ENCODE measurements around the gene DNM1L. TPM values are rescaled to one million over a fixed set of nuclear protein-coding genes. Genes with fewer than 3 reads are reported as not detected.
A peak's percentile ranks its signal among the peaks of the same experiment; 100 is the strongest.

Gene DNM1L
- total RNA-seq, 1 experiment from 2014 or later: 102 TPM

DNA sequence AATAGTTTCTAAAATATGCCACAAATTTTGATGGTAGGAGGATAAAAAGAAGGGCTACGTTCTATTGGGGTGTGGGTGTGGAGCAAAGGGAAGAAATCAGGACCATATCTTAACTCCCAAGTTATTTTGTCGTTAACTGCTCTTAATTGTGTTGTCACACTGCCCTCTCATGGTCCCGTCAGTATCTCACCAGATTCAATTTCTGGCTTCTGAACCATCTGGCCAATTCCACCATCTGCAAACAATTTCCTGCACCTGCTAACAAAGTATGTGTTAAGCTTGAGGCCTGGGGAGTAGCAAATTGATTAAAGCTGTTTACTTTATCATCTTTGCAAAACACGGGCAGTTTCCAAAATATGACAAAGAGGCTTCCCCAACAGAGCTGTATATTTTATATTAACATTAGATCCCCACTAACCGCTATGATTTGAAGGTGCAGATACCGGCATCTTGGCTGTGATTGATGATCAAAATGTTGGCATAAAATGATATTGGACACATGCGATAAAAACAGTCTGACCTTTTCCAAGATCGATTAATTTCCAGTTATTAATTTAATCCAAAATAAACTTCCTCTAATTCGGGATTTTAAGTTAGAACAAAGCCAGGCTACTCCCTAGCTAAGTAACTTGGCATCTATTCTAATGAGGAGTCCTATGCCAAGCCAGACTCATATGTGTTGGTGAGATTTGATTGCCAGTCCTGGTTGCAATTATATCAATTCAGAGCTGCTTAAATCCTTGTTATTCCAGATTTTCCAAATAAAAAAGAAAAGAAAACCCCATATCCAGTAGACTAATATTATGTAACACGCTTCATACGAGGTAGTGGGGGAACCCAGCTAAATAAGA lies 6.9 kb upstream of the DNM1L start:
- POLR2A ChIA-PET (ENCODE audit: low non-redundant PET): interaction anchor here (0.5 kb wide), 1 partner anchor 22 kb away, joined by 3 read pairs; no protein-coding TSS in a partner anchor
- H3K4me1 ChIP-seq (ENCODE audit: insufficient read depth, low read length, poor library complexity, severe bottlenecking): peaks cover 7% of the 10 kb centered on the region
- H3K27ac ChIP-seq (ENCODE audit: low read depth, low read length, poor library complexity, severe bottlenecking): peak overlapping the region; percentile 51
- DNase-seq (ENCODE audit: low spot score): peak; percentile 93
- H3K36me3 ChIP-seq (ENCODE audit: insufficient read depth, low read length, poor library complexity, severe bottlenecking): no peaks in the 10 kb centered on the region
- intact Hi-C loops (cut with micrococcal nuclease; ENCODE audit: unreplicated experiment): loop anchor here (1.0 to 10.0 kb wide), 4 partner anchors 215 to 1017 kb away; partner anchors contain the start of gene ETFBKMT
- TF ChIP-seq, protein P1, sequence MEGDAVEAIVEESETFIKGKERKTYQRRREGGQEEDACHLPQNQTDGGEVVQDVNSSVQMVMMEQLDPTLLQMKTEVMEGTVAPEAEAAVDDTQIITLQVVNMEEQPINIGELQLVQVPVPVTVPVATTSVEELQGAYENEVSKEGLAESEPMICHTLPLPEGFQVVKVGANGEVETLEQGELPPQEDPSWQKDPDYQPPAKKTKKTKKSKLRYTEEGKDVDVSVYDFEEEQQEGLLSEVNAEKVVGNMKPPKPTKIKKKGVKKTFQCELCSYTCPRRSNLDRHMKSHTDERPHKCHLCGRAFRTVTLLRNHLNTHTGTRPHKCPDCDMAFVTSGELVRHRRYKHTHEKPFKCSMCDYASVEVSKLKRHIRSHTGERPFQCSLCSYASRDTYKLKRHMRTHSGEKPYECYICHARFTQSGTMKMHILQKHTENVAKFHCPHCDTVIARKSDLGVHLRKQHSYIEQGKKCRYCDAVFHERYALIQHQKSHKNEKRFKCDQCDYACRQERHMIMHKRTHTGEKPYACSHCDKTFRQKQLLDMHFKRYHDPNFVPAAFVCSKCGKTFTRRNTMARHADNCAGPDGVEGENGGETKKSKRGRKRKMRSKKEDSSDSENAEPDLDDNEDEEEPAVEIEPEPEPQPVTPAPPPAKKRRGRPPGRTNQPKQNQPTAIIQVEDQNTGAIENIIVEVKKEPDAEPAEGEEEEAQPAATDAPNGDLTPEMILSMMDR (conservative IDR thresholded peaks at IDR 0.05; ENCODE audit: low read depth, low read length): peak; percentile 77
- no peak for TF ChIP-seq EZH2 (IDR thresholded peaks at IDR 0.05; ENCODE audit: borderline replicate concordance, low read depth, low read length, poor library complexity, severe bottlenecking)
- H3K27me3 ChIP-seq (replicated peaks; ENCODE audit: insufficient read depth, low read depth, low read length, poor library complexity): no peaks in the 10 kb centered on the region
- H3K9me3 ChIP-seq (ENCODE audit: low read depth, low read length, poor library complexity, severe bottlenecking): peaks cover 5% of the 10 kb centered on the region
- CTCF ChIA-PET: interaction anchor here (0.5 to 0.7 kb wide), 3 partner anchors 9 to 176 kb away, joined by 3 to 10 read pairs (median 6); no protein-coding TSS in a partner anchor
- no TSS peak for BruUV-seq (replicated peaks)
- H3K4me3 ChIP-seq (ENCODE audit: low read depth, low read length, poor library complexity, severe bottlenecking): no peak overlapping the region

DNA sequence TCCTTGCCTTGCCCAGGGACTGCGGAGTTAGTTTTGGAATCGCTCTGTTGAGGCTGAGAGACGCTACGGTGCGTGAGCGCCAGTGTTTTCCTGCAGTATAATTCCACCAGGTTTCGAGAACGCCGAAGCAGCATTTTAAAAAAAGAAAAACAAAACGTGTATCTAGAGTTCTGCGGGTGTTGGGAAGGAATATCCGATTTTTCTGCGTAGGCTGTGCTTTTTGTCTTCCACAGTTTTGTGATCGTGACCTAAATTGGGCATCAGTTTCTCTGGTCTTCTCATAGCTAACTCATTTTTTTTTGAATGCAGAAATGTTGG lies 778 bp downstream of the DNM1L start:
- BruUV-seq (replicated peaks): no TSS peak
- peak overlapping the region; percentile 90 for H3K27ac ChIP-seq (ENCODE audit: low read depth, low read length, poor library complexity, severe bottlenecking)

DNA sequence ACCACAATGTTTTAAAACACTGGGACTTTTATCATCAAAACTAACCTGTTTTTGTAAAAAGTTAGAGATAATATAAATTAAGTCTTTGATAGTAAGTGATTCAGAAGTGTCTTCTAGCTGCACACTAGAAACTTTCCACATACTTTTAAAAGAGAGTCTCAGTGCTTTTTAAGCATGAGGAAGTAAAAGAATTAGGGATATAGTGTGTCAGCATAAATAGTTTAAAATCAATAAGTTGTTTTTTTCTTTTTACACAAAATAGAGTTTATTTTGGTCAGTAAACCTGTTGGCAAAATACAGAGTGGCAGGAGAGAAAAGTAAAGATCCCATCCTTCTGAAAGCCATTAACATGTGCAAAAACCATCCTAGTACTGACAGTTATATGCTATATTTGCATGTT lies 1.7 kb downstream of the DNM1L start:
- Histone ChIP-seq H3K27ac (ENCODE audit: low read depth, low read length, poor library complexity, severe bottlenecking) (peak overlapping the region; percentile 90), H3K4me3 (ENCODE audit: low read depth, low read length, poor library complexity, severe bottlenecking) (peak overlapping the region; percentile 86), H3K36me3 (ENCODE audit: insufficient read depth, low read length, poor library complexity, severe bottlenecking) (peaks cover 9% of the 10 kb centered on the region), H3K9me3 (ENCODE audit: low read depth, low read length, poor library complexity, severe bottlenecking) (no peaks in the 10 kb centered on the region), H3K4me1 (ENCODE audit: insufficient read depth, low read length, poor library complexity, severe bottlenecking) (peaks cover 10% of the 10 kb centered on the region), H3K27me3 (replicated peaks; ENCODE audit: insufficient read depth, low read depth, low read length, poor library complexity) (no peaks in the 10 kb centered on the region)
- TF ChIP-seq, protein P1 (conservative IDR thresholded peaks at IDR 0.05; ENCODE audit: low read depth, low read length): no peak
- no peak for TF ChIP-seq EZH2 (IDR thresholded peaks at IDR 0.05; ENCODE audit: borderline replicate concordance, low read depth, low read length, poor library complexity, severe bottlenecking)
- ChIA-PET CTCF (no interaction called here), POLR2A (ENCODE audit: low non-redundant PET) (no interaction called here)
- no peak for DNase-seq (ENCODE audit: low spot score)
- BruUV-seq (replicated peaks): no TSS peak
- intact Hi-C loops (cut with micrococcal nuclease; ENCODE audit: unreplicated experiment): no loop called here

More for the DNA sequence above, 778 bp downstream of the DNM1L start:
- peaks cover 10% of the 10 kb centered on the region for H3K4me1 ChIP-seq (ENCODE audit: insufficient read depth, low read length, poor library complexity, severe bottlenecking)
- H3K36me3 ChIP-seq (ENCODE audit: insufficient read depth, low read length, poor library complexity, severe bottlenecking): no peaks in the 10 kb centered on the region
- H3K9me3 ChIP-seq (ENCODE audit: low read depth, low read length, poor library complexity, severe bottlenecking): no peaks in the 10 kb centered on the region
- no peak for DNase-seq (ENCODE audit: low spot score)
- intact Hi-C loops (cut with micrococcal nuclease; ENCODE audit: unreplicated experiment): loop anchor here (10.0 kb wide), 2 partner anchors 615 to 1025 kb away; partner anchors contain the start of gene ETFBKMT
- TF ChIP-seq, protein P1 (conservative IDR thresholded peaks at IDR 0.05; ENCODE audit: low read depth, low read length): no peak
- TF ChIP-seq EZH2 (IDR thresholded peaks at IDR 0.05; ENCODE audit: borderline replicate concordance, low read depth, low read length, poor library complexity, severe bottlenecking): no peak
- ChIA-PET POLR2A (ENCODE audit: low non-redundant PET) (no interaction called here), CTCF (no interaction called here)
- H3K4me3 ChIP-seq (ENCODE audit: low read depth, low read length, poor library complexity, severe bottlenecking): peak overlapping the region; percentile 86
- H3K27me3 ChIP-seq (replicated peaks; ENCODE audit: insufficient read depth, low read depth, low read length, poor library complexity): no peaks in the 10 kb centered on the region

All from A673 (cell line).